H7 (cell line): ENCODE data around the gene PPP4R2. TPM values are rescaled to one million over a fixed set of nuclear protein-coding genes. Genes with fewer than 3 reads are reported as not detected.

Experiments
- DNase-seq: peaks from one replicate; pipeline ENCODE4 v3.0.0; 2012
- H3K27me3 ChIP-seq: 2 replicates; pipeline ENCODE4 v1.6.0; 2011; ENCODE audit warnings: mild to moderate bottlenecking, low read length; ENCODE audit not compliant: control insufficient read depth, insufficient read depth
- H3K36me3 ChIP-seq: replicated peaks from 2 replicates; pipeline ENCODE4 v1.5.1; 2011; ENCODE audit warnings: low read length; ENCODE audit not compliant: control insufficient read depth, insufficient read depth
- H3K4me3 ChIP-seq: 2 replicates; pipeline ENCODE4 v1.5.1; 2011; ENCODE audit warnings: low read depth, mild to moderate bottlenecking, control low read depth, low read length, moderate library complexity; ENCODE audit not compliant: insufficient read depth
- total RNA-seq: library from RNA; depleted of rRNA; stranded (reverse); fragments of >200 nt; shearing (Covaris generic); gene quantifications from 2 replicates; pipeline ENCODE4 v1.2.3, GENCODE V29; 2014

Gene PPP4R2
- total RNA-seq, 1 experiment from 2014 or later: 54.1 TPM

DNA sequence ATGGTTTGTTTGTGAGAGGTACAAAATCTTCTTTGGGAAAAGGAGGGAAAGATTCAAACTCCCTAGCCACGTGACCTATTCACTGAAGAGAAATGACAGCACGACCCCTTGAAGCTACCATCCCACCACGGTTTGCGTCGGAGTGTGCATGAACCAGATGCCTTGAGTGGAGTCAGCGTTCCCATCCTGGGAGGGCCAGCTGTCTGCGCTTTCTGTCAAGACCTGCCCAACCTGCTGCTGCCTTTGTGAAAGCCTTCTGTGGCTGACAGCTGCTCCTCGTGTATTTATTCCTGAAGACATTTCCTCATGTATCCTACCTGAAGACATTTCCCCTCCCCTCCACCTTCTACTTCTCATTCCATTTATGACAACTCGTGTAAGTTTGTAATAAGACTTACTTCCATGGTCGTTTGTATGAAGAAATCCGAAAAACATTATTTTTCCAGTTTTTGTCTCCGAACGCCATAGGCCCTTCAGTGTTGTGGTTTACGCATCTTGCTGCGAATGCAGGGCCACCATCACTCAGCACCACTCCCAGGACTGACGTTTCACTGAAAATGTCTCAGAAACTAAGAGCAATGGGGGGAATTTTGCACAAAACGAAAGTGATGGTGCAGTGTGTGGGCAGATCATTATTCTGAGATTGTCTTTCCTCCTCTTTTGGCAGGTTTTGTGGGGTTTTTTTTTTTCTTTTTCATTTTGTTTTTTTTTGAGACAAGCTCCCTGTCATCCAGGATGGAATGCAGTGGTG is 83.8 kb downstream of the PPP4R2 start:
- Histone ChIP-seq H3K36me3 (no peaks in the 10 kb centered on the region), H3K27me3 (no peaks in the 10 kb centered on the region), H3K4me3 (no peak overlapping the region)
- DNase-seq: no peak

DNA sequence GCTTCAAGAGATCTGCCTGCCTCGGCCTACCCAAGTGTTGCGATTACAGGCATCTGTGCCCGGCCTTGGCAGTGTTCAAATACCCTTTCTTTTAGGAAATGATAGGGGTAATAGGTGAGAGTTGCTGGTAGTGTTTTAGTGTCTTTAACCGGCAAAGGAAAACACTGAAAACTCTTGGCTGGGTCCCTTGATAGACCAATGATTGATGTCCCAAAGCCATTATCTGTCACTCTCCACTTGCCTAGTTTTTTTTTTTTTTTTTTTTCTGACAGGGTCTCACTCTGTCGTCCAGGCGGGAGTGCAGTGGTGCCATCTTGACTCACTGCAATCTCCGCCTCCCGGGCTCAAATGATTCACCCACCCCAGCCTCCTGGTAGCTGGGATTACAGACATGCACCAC is 84.5 kb downstream of the PPP4R2 start:
- no peak for DNase-seq

DNA sequence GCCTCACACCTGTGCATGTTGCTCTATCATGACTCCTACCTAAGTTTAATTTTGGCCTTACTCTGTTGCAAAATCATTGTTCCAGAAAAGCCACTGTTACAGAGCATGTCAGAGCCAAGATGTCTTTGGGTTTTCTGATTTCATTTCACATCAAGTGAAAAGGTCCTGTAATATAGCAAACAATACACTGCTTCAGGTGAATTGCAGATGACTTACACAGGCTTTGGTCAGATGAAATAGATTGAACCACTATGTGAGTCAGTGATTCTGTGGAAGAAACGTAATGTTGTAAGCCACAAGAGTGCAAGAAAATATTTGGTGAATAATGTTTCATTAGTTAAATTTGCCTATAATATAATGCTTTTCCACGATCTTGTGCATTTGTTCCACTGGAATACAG is 87.6 kb downstream of the PPP4R2 start:
- Histone ChIP-seq H3K27me3 (no peaks in the 10 kb centered on the region), H3K4me3 (no peak overlapping the region), H3K36me3 (no peaks in the 10 kb centered on the region)
- DNase-seq: no peak

More for the DNA sequence above, 84.5 kb downstream of the PPP4R2 start:
- Histone ChIP-seq H3K36me3 (no peaks in the 10 kb centered on the region), H3K4me3 (no peak overlapping the region), H3K27me3 (no peaks in the 10 kb centered on the region)

DNA sequence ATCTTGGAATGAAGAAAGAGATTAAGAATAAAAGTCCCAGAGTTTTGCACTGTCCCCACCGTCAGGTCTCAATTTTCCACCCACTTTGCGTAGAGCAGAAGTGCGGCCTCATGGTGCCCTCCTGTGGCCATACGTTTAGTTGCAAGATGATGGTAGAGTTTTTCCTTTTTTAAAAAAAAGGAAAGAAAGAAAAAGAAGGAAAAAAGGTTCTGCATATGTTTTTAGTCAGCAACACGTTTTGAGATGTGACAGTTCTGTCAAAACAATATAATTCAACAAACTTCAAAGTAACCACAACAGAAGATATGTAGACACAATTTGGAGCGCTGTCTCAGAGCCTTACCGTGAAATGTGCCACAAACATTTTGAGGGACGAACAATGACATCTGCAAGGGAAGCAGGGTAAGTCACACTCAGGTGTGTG is 89.5 kb downstream of the PPP4R2 start:
- Histone ChIP-seq H3K36me3 (no peaks in the 10 kb centered on the region), H3K27me3 (no peaks in the 10 kb centered on the region), H3K4me3 (no peak overlapping the region)
- peak; percentile 66 for DNase-seq

DNA sequence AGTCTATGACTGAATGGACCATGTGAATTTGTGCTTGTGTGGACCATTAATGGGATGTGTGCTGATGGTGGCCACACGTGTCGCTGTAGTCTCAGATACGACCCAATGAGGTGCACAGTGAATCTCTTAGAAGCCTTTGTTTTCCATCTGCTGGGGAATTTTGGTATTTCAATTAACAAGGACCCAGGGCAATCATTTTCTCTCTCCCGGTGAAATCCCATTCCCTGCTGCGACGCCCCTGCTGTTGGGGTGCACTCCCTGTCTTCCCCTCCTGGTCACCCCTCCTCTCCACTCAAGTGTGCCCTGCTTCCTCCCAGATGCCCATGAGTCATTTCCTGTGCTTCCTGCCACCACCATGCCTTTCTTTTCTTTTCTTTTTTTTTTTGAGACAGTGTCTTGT is 97.5 kb downstream of the PPP4R2 start:
- Histone ChIP-seq H3K27me3 (no peaks in the 10 kb centered on the region), H3K4me3 (no peak overlapping the region), H3K36me3 (no peaks in the 10 kb centered on the region)
- DNase-seq: peak; percentile 56

DNA sequence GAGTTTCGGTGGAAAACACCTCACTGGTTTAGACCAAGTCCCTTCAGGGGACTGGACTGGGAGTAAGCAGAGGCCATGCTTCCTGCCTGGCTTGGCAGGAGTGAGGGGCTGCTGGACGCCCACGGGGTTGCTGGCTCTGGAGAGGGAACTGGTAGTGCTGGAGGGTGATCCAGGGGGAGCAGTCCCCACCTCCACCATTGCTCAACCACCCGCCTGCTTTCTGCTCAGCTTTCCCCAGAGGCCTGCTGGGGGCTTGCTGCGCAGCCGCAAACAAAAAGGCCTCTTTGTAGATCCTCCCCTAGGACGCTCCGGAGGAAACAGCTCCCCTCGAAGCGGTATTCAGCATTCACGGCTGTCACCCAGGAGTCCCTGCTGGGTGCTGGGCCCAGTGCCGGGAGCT is 98.3 kb downstream of the PPP4R2 start:
- H3K27me3 ChIP-seq: no peaks in the 10 kb centered on the region
- DNase-seq: peak; percentile 82
- H3K4me3 ChIP-seq: no peak overlapping the region
- H3K36me3 ChIP-seq: no peaks in the 10 kb centered on the region

DNA sequence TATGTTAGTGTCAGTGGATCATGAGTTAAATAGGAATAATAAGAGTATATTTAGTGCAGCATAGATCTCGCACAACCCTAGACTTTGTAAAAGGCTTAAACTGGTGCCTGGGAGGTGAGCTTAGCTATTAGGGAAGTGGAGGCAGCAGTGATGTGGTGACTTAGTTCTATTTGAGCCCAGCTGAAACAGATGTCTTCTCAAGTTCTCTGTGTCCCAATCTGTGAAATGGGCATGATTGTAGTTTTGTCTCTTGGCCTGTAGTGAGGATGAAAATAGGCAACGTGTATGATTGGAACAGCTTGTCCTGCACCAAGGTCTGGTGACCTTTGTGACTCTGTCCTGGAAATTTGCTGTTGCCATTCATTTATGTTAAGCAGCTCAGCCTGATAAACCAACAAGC is 99.6 kb downstream of the PPP4R2 start:
- H3K27me3 ChIP-seq: no peaks in the 10 kb centered on the region
- H3K36me3 ChIP-seq: no peaks in the 10 kb centered on the region
- H3K4me3 ChIP-seq: no peak overlapping the region
- DNase-seq: no peak

DNA sequence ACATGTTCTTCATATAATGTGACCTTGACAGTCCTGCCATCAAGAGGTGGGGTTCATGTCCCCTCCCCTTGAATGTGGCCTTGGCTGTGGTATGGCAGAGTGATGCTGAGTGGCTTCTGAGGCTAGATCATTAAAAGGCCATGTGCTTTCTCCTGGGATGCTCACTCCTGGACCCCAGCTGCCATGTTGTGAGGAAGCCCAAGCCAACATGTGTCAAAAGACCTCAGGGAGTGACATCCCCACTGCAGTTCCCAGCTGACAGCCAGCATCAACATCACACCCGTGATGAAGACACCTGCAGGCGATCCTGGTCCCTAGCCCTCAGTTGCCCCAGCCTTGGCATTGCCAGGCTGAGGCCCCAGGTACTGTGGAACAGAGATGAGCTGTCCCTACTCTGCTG is 101.4 kb downstream of the PPP4R2 start:
- Histone ChIP-seq H3K36me3 (no peaks in the 10 kb centered on the region), H3K4me3 (no peak overlapping the region), H3K27me3 (no peaks in the 10 kb centered on the region)
- no peak for DNase-seq

DNA sequence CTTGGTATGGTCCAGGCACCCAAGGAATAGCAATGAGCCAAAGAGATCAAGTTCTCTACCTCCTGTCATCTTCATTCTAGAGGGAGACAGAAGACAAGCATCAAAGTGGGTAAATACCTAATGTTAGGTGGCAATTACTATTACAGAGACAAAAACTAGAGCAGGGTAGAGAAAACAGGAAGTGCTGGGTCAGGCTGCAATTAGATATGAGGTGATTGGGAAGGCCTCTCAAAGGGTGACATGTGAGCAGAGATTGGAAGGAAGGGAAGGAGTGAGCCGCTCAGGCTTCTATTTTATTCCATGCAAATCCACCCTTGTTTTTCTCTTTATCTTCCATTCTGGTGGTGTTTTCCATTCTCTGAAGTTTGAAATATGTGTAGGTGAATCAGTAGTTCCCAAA is 102.3 kb downstream of the PPP4R2 start:
- H3K36me3 ChIP-seq: no peaks in the 10 kb centered on the region
- DNase-seq: no peak
- H3K27me3 ChIP-seq: no peaks in the 10 kb centered on the region
- no peak overlapping the region for H3K4me3 ChIP-seq

DNA sequence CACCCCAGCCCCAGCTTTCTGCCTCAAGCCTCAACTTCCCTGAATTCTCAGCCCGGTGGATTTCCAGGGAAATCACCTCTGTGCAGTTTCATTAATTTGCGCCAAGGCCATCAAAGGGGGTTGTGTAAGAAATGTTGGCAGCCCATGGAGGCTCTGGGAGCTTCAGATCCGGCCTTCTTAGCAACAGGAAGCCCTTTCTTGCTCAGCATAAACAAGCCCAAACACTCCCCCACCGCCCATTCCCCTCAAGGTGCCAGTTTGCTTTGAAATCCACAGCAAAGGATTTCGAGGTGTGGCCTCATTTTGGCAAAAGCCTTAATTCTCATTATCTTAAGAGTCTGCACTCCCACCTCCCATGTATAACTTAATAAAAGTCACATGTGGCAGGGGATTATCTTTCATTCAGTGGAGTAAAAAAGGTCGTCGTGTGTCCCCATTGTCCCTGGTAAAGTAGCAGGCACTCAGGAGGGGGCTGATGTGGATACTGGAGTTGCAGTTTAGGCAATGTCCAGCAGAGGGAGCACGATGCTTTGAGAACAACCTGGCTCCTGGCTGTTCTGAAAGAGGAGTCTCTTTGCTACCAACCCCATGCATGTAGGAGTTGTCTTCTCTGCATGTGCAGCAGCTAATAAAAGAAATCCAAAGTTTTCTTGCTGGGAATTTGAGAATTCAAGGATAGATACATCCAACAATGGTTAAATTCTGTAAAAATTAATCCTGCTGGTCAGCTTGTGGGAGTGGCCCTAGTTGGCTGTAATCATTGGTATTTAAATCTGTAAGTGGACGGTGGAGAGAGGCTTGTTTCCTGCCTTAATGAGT is 104.3 kb downstream of the PPP4R2 start:
- H3K4me3 ChIP-seq: no peak overlapping the region
- DNase-seq: peak; percentile 94
- no peaks in the 10 kb centered on the region for H3K27me3 ChIP-seq
- H3K36me3 ChIP-seq: no peaks in the 10 kb centered on the region

DNA sequence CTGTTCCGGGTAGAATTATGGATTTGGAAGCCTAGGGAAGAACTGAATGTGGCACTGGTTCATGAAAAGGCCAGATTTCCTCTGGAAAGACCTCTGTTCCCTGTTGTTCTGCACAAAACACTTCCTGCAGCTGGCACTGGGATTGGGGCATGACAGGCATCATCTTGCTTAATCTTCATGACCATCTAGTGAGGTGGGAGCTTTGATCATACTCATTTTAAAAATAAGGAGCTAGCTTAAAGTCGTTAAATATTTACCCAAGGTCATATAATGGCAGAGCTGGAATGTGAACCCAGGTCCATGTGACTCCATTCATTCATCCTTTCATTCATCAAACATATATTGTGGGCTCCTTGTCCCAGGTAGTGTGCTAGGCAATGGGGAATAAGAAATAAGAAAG is 105.3 kb downstream of the PPP4R2 start:
- DNase-seq: no peak
- Histone ChIP-seq H3K4me3 (no peak overlapping the region), H3K27me3 (no peaks in the 10 kb centered on the region), H3K36me3 (no peaks in the 10 kb centered on the region)

DNA sequence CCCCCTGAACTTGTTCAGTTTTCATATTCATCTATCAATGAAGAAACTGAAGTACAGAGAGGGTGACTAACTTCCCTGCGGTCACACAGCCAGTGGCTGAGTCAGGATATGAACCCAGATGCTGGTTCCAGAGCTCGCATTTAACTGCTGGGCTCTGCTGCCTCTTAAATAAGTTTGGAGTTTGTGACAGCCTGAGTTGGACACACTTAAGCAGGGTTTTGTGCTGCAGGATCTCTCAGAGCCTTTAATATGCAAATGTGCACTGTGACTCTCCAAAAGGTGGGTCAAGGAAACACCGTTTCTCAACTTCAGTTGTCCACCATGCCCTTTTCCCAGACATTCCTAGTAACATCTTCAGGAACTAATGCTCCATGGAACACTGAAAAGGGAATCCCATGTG is 110.6 kb downstream of the PPP4R2 start:
- no peaks in the 10 kb centered on the region for H3K36me3 ChIP-seq
- DNase-seq: no peak

DNA sequence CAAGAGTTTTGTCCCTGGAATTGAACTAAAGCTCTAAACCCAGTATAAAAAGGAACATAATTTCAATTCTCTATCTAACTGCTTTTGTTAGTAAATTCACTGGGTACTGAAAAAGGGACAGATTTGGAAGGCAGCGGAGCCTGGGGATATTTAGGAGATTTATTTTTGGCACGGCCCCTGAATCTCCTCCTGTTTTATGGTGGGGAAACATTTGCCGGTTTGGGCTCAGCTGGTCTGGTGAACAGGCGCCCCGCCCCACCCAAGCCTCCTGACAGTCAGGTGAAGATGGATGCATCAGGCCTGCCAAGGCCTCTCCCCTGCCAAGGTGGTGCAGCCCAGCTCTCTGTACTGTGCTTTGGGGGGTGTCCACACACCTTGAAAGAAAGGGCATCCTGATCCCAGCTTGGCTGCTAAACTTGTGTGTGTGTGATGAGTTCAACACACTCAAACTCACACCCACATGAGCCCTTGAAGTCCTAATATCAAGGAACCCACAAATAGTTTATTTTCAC is 111.1 kb downstream of the PPP4R2 start:
- DNase-seq: no peak

More for the DNA sequence above, 110.6 kb downstream of the PPP4R2 start:
- H3K4me3 ChIP-seq: no peak overlapping the region
- H3K27me3 ChIP-seq: no peaks in the 10 kb centered on the region

DNA sequence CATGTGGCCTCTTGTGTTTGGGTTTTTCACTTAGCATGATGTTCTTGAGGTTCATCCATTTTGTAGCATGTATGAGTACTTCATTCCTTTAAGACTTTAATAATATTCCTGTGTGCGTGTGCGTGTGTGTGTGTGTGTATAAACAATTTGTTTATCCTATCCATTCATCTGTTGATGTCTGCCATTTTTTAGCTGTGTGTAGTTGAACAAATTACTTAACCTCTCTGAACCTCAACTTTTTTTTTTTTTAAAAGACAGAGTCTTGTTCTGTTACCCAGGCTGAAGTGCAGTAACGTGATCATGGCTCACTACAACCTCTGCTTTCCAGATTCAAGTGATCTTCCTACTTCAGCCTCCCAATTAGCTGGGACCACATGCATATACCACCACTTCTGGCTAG is 112.1 kb downstream of the PPP4R2 start:
- Histone ChIP-seq H3K27me3 (no peaks in the 10 kb centered on the region), H3K36me3 (no peaks in the 10 kb centered on the region), H3K4me3 (no peak overlapping the region)
- DNase-seq: no peak

More for the DNA sequence above, 111.1 kb downstream of the PPP4R2 start:
- Histone ChIP-seq H3K4me3 (no peak overlapping the region), H3K27me3 (no peaks in the 10 kb centered on the region), H3K36me3 (no peaks in the 10 kb centered on the region)

DNA sequence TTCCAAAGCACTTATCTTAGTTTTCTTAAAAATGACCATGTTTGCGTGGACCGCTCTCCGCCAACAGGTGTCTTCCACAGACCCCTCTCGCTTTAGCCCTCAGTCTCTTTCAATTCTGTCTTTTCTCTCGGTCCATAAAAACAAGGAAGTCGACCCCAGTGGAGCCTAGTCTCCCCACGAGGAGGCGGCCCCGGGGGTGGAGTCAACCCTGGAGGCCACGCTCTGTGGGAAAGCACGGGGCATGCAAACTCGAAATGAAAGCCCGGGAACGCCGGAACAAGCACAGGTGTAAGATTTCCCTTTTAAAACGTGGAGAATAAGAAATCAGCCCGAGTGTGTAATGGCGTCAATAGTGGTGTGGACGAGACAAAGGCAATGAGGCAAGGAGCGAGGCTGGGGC is 113.9 kb downstream of the PPP4R2 start:
- peak; percentile 57 for DNase-seq
- no peak overlapping the region for H3K4me3 ChIP-seq
- H3K36me3 ChIP-seq: no peaks in the 10 kb centered on the region

More for the DNA sequence above, 113.9 kb downstream of the PPP4R2 start:
- no peaks in the 10 kb centered on the region for H3K27me3 ChIP-seq
